Sigmoid colon (tissue), 7 donors: ENCODE results near the gene HEPACAM2. TPM values are rescaled to one million over a fixed set of nuclear protein-coding genes. Genes with fewer than 3 reads are reported as not detected.

Experiments
- DNase-seq: peaks from one replicate; pipeline ENCODE4 v3.0.0-alpha.2; 2019
- H3K27ac ChIP-seq, 4 donors: fragments of 200-600 bp; sonication (generic); one replicate each; pipeline ENCODE4 v1.5.1; 2016 to 2019; ENCODE audit warnings: mild to moderate bottlenecking in 1 of 4
- H3K27me3 ChIP-seq, 3 donors: fragments of 200-600 bp; sonication (generic); one replicate each; pipeline ENCODE4 v1.5.1; 2019; ENCODE audit warnings: mild to moderate bottlenecking in 1 of 3
- H3K36me3 ChIP-seq, 4 donors: fragments of 200-600 bp; sonication (generic); one replicate each; pipeline ENCODE4 v1.5.1; 2016 to 2019
- H3K4me1 ChIP-seq, 4 donors: fragments of 200-600 bp; sonication (generic); one replicate each; pipeline ENCODE4 v1.5.1; 2017 to 2019
- H3K4me3 ChIP-seq, 4 donors: fragments of 200-600 bp; sonication (generic); one replicate each; pipeline ENCODE4 v1.5.1; 2017 to 2019; ENCODE audit warnings: mild to moderate bottlenecking in 2 of 4, moderate library complexity in 1 of 4
- H3K9me3 ChIP-seq, 4 donors: fragments of 200-600 bp in 3 of 4; sonication (generic) in 3 of 4; one replicate each; pipeline versions ENCODE4 v1.5.1 to v1.6.1; 2013 to 2019
- EP300 ChIP-seq, 4 donors: sonication (generic); formaldehyde crosslinking; IDR thresholded peaks; one replicate each; pipeline ENCODE4 v1.6.1; 2017; ENCODE audit warnings: antibody characterized with exemption in 4 of 4
- POLR2A ChIP-seq, 2 donors: fragments of 450-650 bp; IDR thresholded peaks; one replicate each; pipeline ENCODE4 v1.6.1; 2016; ENCODE audit warnings: antibody characterized with exemption in 2 of 2, mild to moderate bottlenecking in 2 of 2, moderate library complexity in 2 of 2
- POLR2AphosphoS5 ChIP-seq, 4 donors: sonication (generic); formaldehyde crosslinking; IDR thresholded peaks; one replicate each; pipeline ENCODE4 v1.6.1; 2017; ENCODE audit warnings: antibody characterized with exemption in 4 of 4
- WGBS, 2 donors: extraction: QIAGEN DNeasy Blood & Tissue Kit; methylation state at CpG; one replicate each; pipeline ENCODE4 v1.1.7; 2013; 5-methylcytosine and 5-hydroxymethylcytosine counted together
- intact Hi-C: fragments of 100-400 bp; cut with DNase I; formaldehyde crosslinking; loops from one replicate; pipeline ENCODE4 v1.15.1; 2023
- polyA plus RNA-seq, 3 donors: library from polyadenylated mRNA; stranded (reverse); fragments of 200-250 nt; gene quantifications; one replicate each; pipeline ENCODE4 v1.2.3, GENCODE V29; 2013
- total RNA-seq, 4 donors: library from RNA; depleted of rRNA; stranded (reverse); fragments of >200 nt; gene quantifications; one replicate each; pipeline ENCODE4 v1.1.0, GENCODE V29; 2016
- TF ChIP-seq, protein P1 (sequence below), 4 experiments: fragments of 450-650 bp in 3 of 4; fragments of 200-600 bp in 1 of 4; IDR thresholded peaks; one replicate each; pipeline ENCODE4 v1.5.1; 2016 to 2019; ENCODE audit warnings: antibody characterized with exemption in 4 of 4, mild to moderate bottlenecking in 3 of 4, moderate library complexity in 2 of 4
- donor health status: healthy with polysubstance abuse.
- donor health status: Bipolar disorder and iron deficiency.
- donor health status: healthy.

The HEPACAM2 gene
- total and polyA plus RNA-seq, 7 donors: 0.36 to 57.7 (median 25.2) TPM; not detected in 3

GRCh38 chr7:93228302-93228701 lies 2.0 kb upstream of the HEPACAM2 start:
- TF ChIP-seq, protein P1, sequence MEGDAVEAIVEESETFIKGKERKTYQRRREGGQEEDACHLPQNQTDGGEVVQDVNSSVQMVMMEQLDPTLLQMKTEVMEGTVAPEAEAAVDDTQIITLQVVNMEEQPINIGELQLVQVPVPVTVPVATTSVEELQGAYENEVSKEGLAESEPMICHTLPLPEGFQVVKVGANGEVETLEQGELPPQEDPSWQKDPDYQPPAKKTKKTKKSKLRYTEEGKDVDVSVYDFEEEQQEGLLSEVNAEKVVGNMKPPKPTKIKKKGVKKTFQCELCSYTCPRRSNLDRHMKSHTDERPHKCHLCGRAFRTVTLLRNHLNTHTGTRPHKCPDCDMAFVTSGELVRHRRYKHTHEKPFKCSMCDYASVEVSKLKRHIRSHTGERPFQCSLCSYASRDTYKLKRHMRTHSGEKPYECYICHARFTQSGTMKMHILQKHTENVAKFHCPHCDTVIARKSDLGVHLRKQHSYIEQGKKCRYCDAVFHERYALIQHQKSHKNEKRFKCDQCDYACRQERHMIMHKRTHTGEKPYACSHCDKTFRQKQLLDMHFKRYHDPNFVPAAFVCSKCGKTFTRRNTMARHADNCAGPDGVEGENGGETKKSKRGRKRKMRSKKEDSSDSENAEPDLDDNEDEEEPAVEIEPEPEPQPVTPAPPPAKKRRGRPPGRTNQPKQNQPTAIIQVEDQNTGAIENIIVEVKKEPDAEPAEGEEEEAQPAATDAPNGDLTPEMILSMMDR (IDR thresholded peaks at IDR 0.05): peak; percentile 33 to 80 (median 58)
- no peak for TF ChIP-seq POLR2A (IDR thresholded peaks at IDR 0.05)
- Histone ChIP-seq H3K4me3 (no peak overlapping the region), H3K4me1 (peaks cover 0 to 13% (median 10%) of the 10 kb centered on the region in 4 donors), H3K27me3 (no peaks in the 10 kb centered on the region), H3K27ac (no peak overlapping the region), H3K36me3 (no peaks in the 10 kb centered on the region), H3K9me3 (no peaks in the 10 kb centered on the region)
- intact Hi-C loops: loop anchor here (10.0 kb wide), 1 partner anchor 84 kb away; the partner anchor contains the start of gene SAMD9L
- 1% methylated on average over 2 of the region's 2 CpGs for WGBS, 2 donors
- DNase-seq: no peak

DNA sequence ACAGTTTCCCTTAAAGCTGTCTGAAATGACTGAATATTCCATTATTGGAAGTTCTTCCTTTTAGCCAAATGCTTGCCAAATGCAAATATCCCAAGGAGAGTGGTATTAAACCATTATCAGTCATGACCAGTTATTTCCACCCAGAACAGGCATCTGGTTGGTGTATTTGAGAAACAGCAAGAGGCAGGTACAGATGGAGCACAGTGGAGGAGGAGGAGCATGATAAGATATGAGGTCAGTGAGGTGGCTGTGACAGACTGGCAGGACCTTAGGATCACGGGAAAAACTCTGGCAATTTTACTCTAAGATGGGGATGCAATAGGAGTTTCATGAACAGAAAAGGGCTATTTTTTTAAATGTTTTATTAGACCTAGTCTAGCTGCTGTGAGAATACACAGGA lies 6.4 kb downstream of the HEPACAM2 start:
- intact Hi-C loops: loop anchor here (10.0 kb wide), 1 partner anchor 75 kb away; the partner anchor contains the start of gene SAMD9L
- TF ChIP-seq EP300 (IDR thresholded peaks at IDR 0.05) (no peak), POLR2AphosphoS5 (IDR thresholded peaks at IDR 0.05) (no peak), POLR2A (IDR thresholded peaks at IDR 0.05) (no peak)
- TF ChIP-seq, protein P1 (IDR thresholded peaks at IDR 0.05): no peak
- H3K9me3 ChIP-seq: no peaks in the 10 kb centered on the region
- no peaks in the 10 kb centered on the region for H3K4me1 ChIP-seq
- DNase-seq: no peak
- 58 to 78% methylated on average over 1 of the region's 1 CpG for WGBS, 2 donors
- no peak overlapping the region for H3K4me3 ChIP-seq
- no peak overlapping the region for H3K27ac ChIP-seq
- H3K36me3 ChIP-seq: no peaks in the 10 kb centered on the region
- H3K27me3 ChIP-seq: no peaks in the 10 kb centered on the region

DNA sequence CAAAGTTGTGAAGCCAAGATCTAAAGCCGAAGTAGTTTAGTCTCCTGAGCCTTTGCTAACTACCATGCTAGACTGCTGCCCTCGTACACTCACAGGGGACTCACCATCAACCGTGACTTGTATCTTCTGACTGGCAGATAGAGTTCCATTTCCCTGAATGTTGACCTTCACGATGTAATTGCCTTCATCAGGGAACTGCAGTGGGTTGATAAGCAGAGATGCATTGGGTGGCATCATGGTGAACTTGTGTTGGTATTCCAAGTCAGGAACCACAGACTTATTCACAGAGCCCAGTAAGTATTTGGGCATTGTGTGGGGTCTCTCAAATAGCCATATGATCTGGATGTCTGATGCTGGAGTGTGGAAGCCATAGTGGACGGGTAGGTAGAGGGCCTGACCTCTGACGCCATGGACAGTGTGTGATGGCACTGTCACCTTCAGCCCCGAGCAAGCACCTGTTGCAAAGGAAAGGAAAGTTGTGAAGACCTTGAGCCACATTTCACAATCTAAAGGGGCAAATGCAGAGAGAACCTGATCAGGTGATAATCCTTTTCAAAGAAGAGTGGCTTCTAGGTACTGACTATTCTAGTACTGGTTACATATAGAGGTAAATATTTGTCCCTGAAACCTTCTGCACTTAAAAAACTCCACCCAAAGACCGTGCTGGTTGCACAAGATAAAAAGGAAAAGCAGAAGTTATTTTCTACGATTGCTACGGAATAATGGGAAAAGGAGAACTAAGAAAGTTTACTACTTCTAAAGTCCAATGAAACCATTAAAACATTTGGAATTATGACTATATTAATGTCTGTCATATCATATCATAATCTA lies 7.1 kb downstream of the HEPACAM2 start:
- H3K4me1 ChIP-seq: no peaks in the 10 kb centered on the region
- intact Hi-C loops: no loop called here
- 63 to 68% methylated on average over 10 of the region's 10 CpGs for WGBS, 2 donors
- no peak for TF ChIP-seq POLR2A (IDR thresholded peaks at IDR 0.05)
- TF ChIP-seq, protein P1 (IDR thresholded peaks at IDR 0.05): no peak
- H3K27ac ChIP-seq: no peak overlapping the region
- no peaks in the 10 kb centered on the region for H3K36me3 ChIP-seq
- no peak for DNase-seq
- H3K4me3 ChIP-seq: no peak overlapping the region
- no peaks in the 10 kb centered on the region for H3K27me3 ChIP-seq
- no peaks in the 10 kb centered on the region for H3K9me3 ChIP-seq

GRCh38 chr7:93212881-93213280 lies 13.4 kb downstream of the HEPACAM2 start:
- Histone ChIP-seq H3K9me3 (no peaks in the 10 kb centered on the region), H3K4me3 (no peak overlapping the region), H3K4me1 (no peaks in the 10 kb centered on the region), H3K27me3 (no peaks in the 10 kb centered on the region), H3K36me3 (no peaks in the 10 kb centered on the region), H3K27ac (no peak overlapping the region)
- 16 to 58% methylated on average over 1 of the region's 1 CpG for WGBS, 2 donors
- intact Hi-C loops: no loop called here
- TF ChIP-seq EP300 (IDR thresholded peaks at IDR 0.05): no peak
- TF ChIP-seq POLR2AphosphoS5 (IDR thresholded peaks at IDR 0.05): no peak
- TF ChIP-seq POLR2A (IDR thresholded peaks at IDR 0.05): no peak
- TF ChIP-seq, protein P1 (IDR thresholded peaks at IDR 0.05): no peak
- no peak for DNase-seq
